SIG-M5 treated with dmso at 0.1 percent for 504 hours (cell line): ENCODE data around the gene CRYM.
A peak's percentile ranks its signal among the peaks of the same experiment; 100 is the strongest.
"Not testable (repeated sequence)": the region's sequence is repeated elsewhere in the genome, so short reads cannot be mapped to it uniquely, and the experiment has no call there.

Experiments
- DNase-seq: peaks from one replicate; lab custom pipeline; 2025; ENCODE audit not compliant: unreplicated experiment; lab: John Stamatoyannopoulos, UW

Gene CRYM

DNA sequence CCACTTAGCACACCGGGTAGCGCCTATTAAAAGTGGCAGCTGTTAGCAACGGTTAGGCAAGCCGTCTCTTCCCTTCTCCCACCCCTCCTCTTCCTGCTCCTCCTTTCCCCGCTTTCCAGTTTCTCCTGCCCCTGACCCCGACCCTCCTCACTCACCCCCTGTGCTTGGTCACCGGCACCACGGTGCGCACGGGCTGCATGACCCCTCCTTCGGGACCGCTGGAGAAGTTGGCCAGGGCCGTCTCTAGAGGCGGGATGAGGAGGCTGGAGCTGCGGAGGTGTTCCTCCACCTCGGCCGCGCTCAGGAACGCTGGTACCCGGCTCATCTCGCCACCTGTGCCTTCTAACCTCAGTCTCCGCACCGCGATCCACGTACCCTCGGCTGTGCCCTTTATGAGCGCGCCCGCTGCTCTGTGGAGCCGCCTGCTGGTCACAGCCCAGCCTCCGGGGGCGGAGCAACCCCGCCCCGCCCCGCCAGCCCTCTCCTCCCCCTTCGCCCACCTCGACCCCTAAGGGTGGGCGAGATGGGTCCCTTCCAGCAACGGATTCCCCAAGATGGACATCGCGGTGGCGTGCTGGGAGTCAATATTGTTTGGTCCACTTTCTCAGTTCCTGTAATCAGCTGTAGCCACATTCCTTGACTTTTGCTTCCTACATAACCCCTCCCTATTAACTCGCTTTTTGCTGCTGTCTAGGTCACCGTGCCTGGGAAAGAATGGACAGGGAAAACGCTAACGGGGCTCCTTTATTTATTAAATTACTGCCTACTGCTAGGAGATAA, at the start of gene CRYM:
Gene CRYM (minus strand): TSS at position 364 of the 780 bp plus-strand sequence. CDS start 39 bp downstream, at position 325.
- no peak for DNase-seq

DNA sequence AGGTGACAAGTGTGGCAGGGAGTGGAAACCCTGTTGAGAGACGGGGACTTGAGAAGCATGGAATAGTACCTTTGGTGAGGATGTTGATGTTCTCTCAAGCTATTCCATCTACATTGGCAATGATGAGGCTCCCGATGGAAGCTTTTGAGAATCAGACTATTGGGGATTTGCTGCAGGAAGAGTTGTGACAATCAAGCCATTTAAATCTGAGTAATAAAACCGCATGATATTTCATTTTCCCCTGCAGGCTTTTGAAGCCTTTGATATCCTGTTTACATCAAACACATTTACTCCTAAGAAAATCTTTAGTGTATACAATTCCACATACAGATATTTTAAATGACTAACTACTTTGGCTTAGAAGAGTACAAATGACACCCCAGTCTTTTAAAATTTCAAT, 49.0 kb upstream of the CRYM start:
- no peak for DNase-seq

- no peak for DNase-seq
Measured at GRCh38 chr16:21326459-21326858, 48.4 kb upstream of the CRYM start.

- no peak for DNase-seq
Measured at GRCh38 chr16:21324267-21324666, 46.2 kb upstream of the CRYM start.

GRCh38 chr16:21322251-21322650, 44.2 kb upstream of the CRYM start:
- not testable (repeated sequence) for DNase-seq

DNA sequence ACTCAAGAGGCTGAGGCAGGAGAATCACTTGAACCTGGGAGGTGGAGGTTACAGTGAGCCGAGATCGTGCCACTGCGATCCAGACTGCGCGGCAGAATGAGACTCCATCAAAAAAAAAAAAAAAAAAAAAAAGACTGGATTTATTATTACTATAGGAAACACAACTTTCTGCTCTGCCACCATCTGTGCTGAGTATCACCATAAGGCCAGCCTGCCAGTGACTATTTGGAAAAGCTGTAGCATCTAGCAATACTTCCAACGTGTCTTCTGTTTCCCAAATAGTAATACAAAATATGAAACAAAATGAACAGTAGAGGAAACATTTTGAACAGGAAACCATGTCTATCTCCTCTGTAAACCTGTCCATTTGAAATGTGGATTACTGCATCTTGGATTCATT, 43.6 kb upstream of the CRYM start:
- DNase-seq, result no peak

DNA sequence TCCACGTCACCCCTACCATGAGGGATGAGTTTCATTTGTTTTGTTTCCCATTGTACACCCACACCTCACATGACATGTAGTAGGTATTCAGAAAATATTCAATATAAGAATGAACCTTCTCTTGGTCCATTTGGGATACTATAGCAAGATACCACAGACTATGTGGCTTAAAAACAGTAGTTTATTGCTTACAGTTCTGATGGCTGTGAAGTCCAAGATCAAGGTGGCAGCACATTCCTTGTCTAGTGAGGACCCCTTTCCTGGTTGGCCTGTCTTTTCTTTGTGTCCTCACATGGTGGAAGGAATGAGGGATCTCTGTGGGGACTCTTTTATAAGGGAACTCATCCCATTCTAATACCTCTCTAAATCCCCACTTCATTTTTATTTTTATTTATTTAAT, 36.2 kb upstream of the CRYM start:
- no peak for DNase-seq

GRCh38 chr16:21312863-21313372, 34.8 kb upstream of the CRYM start:
- DNase-seq, result not testable (repeated sequence)

DNA sequence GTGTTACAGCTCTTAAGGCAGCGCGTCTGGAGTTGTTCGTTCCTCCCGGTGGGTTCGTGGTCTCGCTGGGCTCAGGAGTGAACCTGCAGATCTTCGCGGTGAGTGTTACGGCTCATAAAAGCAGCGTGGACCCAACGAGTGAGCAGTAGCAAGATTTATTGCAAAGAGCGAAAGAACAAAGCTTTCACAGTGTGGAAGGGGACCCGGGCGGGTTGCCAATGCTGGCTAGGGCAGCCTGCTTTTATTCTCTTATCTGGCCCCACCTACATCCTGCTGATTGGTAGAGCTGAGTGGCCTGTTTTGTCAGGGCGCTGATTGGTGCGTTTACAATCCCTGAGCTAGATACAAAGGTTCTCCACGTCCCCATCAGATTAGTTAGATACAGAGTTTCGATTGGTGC, 34.0 kb upstream of the CRYM start:
- DNase-seq, result not testable (repeated sequence)

DNA sequence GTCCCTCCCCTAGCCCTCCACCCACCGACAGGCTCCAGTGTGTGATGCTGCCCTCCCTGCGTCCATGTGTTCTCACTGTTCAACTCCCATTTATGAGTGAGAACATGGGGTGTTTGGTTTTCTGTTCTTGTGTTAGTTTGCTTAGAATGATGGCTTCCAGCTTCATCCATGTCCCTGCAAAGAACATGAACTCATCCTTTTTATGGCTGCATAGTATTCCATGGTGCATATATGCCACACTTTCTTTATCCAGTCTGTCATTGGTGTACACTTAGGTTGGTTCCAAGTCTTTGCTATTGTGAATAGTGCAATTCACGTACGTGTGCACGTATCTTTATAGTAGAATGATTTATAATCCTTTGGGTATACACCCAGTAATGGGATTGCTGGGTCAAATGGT, 28.6 kb upstream of the CRYM start:
- DNase-seq, result not testable (repeated sequence)

DNA sequence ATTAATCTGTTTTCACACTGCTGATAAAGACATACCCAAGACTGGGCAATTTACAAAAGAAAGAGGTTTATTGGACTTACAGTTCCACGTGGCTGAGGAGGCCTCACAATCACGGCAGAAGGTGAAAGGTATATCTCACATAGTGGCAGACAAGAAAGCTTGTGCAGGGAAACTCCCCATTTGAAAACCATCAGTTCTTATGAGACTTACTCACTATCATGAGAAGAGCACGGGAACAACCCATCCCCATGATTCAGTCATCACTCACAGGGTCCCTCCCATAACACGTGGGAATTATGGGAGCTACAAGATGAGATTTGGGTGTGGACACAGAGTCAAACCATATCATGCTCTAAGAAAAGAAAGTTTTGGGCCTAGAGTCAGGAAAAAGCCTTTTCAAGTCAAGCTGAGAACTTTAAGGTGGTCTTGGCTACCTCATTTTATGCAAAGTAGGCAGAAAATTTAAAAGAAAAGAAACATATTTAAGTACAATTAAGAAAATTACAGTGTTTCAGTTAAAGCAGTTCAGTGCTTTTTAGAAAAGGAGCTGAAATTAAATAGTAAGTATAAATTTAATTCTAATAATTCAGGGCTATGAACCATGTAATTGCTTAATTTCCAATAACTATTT, 24.9 kb upstream of the CRYM start:
- no peak for DNase-seq

DNA sequence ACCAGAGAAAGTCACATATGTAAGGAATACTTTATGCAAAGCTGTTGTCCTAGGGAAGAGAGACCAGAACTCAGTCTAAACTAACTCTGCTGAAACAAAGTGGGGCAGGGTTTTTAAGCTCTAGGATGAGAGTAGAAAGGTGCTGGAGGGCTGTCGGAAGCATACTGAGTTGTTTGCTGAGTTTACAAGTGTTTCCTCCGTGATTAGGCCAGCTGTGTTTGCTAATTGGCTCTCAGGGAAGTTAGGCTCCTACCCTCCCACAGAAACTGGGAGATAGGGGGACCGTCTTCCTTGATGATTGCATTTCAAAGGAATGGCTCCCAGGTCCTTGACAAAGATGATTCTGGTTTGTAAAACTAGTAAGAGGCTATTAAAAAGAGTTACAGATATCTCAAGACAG, 24.4 kb upstream of the CRYM start:
- no peak for DNase-seq

DNA sequence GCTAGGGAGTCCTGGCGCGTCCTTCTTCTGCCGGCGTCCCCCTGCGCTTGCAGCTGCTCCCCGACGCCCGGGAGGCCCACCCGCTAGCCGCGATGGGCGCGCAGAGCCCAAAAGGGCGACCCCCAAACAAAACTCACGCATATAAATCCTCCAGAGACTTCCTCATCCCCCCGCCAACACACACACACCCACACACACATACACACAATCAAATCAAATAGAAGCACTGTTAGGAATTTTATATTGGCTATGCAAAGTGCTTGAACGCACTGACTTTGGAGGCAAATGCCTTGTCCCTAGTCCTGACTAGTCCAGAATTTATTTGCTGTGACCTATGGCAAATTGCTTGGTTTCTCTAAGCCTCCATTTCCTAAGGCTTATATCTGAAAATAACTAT, 23.8 kb upstream of the CRYM start:
- no peak for DNase-seq

DNA sequence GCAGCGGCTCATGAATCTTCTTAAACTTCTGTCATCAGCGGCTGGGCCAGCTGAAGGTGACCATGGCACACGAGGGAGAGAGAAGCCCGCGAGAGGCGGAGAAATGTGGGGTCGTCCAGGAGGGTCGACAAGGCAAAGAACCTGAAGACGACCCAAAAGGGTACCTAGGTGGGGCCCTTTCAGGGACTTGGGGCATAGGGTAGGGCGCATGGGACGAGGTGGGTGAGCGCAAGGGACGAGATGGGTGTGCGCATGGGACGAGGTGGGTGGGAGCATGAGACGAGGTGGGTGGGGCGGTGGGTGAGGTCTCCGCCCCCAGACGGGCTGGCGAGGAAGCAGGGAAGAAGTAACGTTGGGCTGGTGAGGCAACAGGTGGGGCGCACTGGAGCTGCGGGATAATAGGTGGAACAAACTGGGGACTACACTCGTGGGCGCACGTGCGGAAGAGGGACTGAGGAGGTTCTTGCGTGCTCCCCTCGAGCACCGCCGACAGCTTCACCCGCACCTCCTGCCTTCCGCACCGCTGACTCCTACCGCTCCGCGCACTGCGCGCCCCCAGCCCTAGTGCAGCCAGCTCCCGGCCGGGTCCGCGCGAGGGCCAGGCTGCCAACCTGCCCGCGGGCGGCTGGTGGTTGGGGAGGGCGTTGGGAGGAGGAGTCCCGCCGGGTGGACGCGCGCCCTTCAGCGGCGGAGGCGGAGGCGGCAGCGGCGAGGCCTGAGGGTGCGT, 23.2 kb upstream of the CRYM start:
- DNase-seq, result peak; percentile 88

GRCh38 chr16:21300309-21301167, 22.4 kb upstream of the CRYM start:
- DNase-seq, result peak; percentile 96

DNA sequence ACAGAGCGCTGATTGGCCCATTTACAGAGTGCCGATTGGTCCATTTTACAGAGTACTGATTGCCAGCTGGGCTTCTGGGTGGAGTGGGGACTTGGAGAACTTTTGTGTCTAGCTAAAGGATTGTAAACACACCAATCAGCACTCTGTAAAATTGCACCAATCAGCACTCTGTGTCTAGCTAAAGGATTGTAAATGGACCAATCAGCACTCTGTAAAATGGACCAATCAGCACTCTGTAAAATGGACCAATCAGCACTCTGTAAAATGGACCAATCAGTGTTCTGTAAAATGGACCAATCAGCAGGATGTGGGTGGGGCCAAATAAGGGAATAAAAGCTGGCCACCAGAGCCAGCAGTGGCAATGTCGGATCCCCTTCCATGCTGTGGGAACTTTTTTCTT, 11.7 kb upstream of the CRYM start:
- not testable (repeated sequence) for DNase-seq

DNA sequence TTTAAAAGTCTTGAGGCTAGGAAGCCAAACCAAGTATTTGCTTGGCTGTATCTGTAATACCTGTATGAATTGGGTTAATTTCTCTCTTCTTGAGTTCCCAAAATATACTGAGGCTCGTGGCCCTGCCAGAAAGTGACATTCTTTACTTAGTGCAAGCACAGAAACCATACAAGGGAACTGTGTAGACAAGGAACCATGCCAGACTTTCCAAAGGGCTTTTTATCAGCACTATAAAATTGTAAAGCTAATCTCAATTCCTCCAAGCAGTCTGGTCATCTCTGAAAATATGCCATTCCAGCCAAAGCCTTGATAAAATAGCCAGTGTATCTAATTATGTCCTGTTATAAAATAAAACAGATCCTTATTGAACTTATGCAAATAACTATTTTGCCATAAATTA, 7.2 kb upstream of the CRYM start:
- DNase-seq, result no peak

DNA sequence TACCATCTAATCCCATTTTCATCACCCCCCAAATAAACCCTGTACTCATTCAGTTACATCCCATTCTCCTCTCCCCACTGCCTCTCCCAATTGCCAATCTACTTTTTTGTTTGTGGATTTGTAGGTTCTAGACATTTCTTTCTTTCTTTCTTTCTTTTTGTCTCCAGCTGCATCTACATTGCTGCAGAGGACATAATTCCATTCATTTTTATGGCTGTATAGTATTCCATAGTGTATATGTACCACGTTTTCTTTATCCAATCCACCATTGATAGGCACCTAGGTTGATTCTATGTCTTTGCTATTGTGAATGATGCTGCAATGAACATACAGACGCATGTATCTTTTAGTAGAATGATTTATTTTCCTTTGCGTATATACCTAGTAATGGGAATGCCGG, 6.3 kb upstream of the CRYM start:
- no peak for DNase-seq

- peak; percentile 24 for DNase-seq
Measured at GRCh38 chr16:21283521-21284289, 5.6 kb upstream of the CRYM start.
